ENCODE results near the gene SERP2. TPM values are rescaled to one million over a fixed set of nuclear protein-coding genes. Genes with fewer than 3 reads are reported as not detected.

The SERP2 gene
- total RNA-seq, 4 donors from 2014 or later = 1.2 to 1.4 (median 1.3) TPM; not detected in 1

DNA sequence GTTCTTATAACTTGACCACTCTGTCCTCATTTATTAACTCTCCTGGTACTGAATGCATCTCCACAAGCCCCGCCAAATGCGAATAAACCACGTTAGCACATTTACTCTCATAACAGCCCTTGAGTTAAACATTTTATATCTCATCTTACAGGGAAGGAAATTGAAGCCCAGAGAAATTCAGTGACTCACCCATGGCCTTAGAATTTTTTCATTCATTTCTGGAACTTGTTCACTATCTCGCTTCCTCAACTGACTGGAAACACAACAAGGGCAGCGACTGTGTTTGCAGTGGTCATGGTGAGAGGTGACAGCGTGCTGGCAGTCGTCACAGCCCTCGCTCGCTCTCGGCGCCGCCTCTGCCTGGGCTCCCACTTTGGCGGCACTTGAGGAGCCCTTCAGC is 39.5 kb downstream of the SERP2 start:
- H3K27ac ChIP-seq = no peak overlapping the region
- no peaks in the 10 kb centered on the region for H3K36me3 ChIP-seq
- H3K27me3 ChIP-seq = no peaks in the 10 kb centered on the region
- H3K9me3 ChIP-seq = no peaks in the 10 kb centered on the region
- no peak overlapping the region for H3K4me3 ChIP-seq
- no peaks in the 10 kb centered on the region for H3K4me1 ChIP-seq
- 85% methylated on average over 12 of the region's 13 CpGs for whole genome bisulfite sequencing
- DNase-seq (ENCODE audit: low spot score in 2 of 2) = no peak
- TF ChIP-seq, protein P1, sequence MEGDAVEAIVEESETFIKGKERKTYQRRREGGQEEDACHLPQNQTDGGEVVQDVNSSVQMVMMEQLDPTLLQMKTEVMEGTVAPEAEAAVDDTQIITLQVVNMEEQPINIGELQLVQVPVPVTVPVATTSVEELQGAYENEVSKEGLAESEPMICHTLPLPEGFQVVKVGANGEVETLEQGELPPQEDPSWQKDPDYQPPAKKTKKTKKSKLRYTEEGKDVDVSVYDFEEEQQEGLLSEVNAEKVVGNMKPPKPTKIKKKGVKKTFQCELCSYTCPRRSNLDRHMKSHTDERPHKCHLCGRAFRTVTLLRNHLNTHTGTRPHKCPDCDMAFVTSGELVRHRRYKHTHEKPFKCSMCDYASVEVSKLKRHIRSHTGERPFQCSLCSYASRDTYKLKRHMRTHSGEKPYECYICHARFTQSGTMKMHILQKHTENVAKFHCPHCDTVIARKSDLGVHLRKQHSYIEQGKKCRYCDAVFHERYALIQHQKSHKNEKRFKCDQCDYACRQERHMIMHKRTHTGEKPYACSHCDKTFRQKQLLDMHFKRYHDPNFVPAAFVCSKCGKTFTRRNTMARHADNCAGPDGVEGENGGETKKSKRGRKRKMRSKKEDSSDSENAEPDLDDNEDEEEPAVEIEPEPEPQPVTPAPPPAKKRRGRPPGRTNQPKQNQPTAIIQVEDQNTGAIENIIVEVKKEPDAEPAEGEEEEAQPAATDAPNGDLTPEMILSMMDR (IDR thresholded peaks at IDR 0.05) = no peak
- no peak for TF ChIP-seq EP300 (IDR thresholded peaks at IDR 0.05)
- no peak for TF ChIP-seq POLR2AphosphoS5 (IDR thresholded peaks at IDR 0.05)
- TF ChIP-seq POLR2A (IDR thresholded peaks at IDR 0.05) = no peak

DNA sequence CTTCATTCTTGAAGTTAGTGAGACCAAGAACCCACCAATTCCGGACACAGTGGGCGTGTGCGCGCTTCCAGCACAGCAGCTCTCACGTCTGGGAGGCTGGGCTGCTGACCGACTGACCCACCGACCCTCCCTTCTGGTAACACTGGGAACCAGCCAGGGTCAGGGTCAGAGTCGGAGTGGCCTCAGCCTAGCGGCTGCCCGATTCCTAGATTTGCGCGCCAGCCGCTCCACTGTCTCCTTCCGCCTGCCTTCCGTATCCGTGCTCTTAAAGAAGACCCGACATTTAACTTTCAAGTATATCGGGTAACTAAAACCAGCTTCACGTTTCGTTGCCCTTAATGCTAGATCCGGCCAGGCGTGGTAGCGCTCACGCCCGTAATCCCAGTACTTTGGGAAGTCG is 41.1 kb downstream of the SERP2 start:
- H3K36me3 ChIP-seq = no peaks in the 10 kb centered on the region
- no peaks in the 10 kb centered on the region for H3K4me1 ChIP-seq
- H3K4me3 ChIP-seq = no peak overlapping the region
- H3K9me3 ChIP-seq = no peaks in the 10 kb centered on the region
- WGBS = 94% methylated on average over 26 of the region's 26 CpGs
- no peak for DNase-seq (ENCODE audit: low spot score in 2 of 2)
- TF ChIP-seq POLR2AphosphoS5 (IDR thresholded peaks at IDR 0.05) = no peak
- TF ChIP-seq, protein P1 (IDR thresholded peaks at IDR 0.05) = no peak
- TF ChIP-seq POLR2A (IDR thresholded peaks at IDR 0.05) = no peak
- TF ChIP-seq EP300 (IDR thresholded peaks at IDR 0.05) = no peak
- H3K27ac ChIP-seq = no peak overlapping the region
- no peaks in the 10 kb centered on the region for H3K27me3 ChIP-seq

DNA sequence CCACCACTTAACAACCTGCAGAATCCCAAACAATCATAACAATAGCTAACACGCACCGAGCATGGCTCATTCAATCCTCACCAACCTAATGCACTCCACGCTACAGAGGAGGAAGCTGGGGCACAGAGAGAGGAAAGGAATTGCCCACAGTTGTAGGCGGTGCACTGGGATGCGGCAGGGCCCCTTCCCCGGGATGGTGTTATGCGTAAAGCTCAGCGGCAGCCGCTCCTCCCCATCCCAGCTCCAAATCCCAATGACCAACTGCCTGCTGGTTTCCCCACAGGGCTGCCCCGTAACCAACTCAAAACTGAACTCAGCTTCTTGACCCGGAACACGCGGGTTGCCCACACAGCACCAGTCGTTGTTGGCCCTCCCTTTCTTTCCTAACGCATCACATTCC is 42.2 kb downstream of the SERP2 start:
- H3K27me3 ChIP-seq = no peaks in the 10 kb centered on the region
- TF ChIP-seq EP300 (IDR thresholded peaks at IDR 0.05) = no peak
- TF ChIP-seq POLR2A (IDR thresholded peaks at IDR 0.05) = no peak
- TF ChIP-seq, protein P1 (IDR thresholded peaks at IDR 0.05) = no peak
- no peak for TF ChIP-seq POLR2AphosphoS5 (IDR thresholded peaks at IDR 0.05)
- no peaks in the 10 kb centered on the region for H3K4me1 ChIP-seq
- WGBS = 88% methylated on average over 15 of the region's 15 CpGs
- DNase-seq (ENCODE audit: low spot score in 2 of 2) = no peak
- H3K9me3 ChIP-seq = no peaks in the 10 kb centered on the region
- no peak overlapping the region for H3K4me3 ChIP-seq
- no peak overlapping the region for H3K27ac ChIP-seq
- H3K36me3 ChIP-seq = no peaks in the 10 kb centered on the region

DNA sequence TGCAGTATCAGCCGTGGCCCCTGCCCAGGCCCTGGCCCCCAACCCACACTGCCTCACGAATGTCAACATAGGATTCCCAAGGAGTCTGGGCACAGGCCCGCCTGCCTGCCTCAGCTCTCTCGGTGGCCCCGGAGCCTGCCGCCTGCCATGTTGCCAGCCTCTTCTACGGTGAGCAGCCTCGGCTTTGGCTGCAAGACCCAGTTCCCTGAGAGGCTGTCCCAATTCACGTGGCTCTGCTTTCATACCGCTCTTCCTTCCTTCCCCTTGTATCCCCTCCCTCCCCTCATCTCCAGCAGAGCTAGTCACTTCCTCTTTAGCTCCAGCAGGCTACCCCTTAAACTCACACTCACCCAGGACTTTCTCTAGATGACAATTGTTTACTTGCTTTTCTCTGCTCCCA is 42.7 kb downstream of the SERP2 start:
- H3K36me3 ChIP-seq = no peaks in the 10 kb centered on the region
- TF ChIP-seq POLR2AphosphoS5 (IDR thresholded peaks at IDR 0.05) (no peak), EP300 (IDR thresholded peaks at IDR 0.05) (no peak), POLR2A (IDR thresholded peaks at IDR 0.05) (no peak)
- TF ChIP-seq, protein P1 (IDR thresholded peaks at IDR 0.05) = no peak
- no peaks in the 10 kb centered on the region for H3K4me1 ChIP-seq
- no peak overlapping the region for H3K4me3 ChIP-seq
- H3K27me3 ChIP-seq = no peaks in the 10 kb centered on the region
- H3K9me3 ChIP-seq = no peaks in the 10 kb centered on the region
- DNase-seq (ENCODE audit: low spot score in 2 of 2) = no peak
- no peak overlapping the region for H3K27ac ChIP-seq
- WGBS = 90% methylated on average over 10 of the region's 10 CpGs

DNA sequence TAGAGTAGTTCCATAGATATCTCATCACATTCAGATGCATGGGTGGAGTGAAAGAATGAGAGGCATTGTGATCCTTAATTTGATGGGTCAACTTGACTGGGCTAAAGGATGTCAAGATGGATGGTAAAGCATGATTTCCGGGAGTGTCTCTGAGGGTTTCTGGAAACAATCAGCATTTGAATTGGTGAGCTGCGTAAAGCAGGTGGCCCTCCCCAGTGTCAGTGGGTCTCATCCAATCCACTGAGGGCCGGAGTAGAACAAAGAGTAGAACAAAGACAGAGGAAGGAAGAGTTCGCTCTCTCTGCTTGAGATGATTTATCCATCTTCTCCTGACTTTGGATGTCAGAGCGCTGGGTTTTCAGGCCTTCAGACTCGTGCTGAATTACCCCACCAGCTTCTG is 43.1 kb downstream of the SERP2 start:
- H3K27me3 ChIP-seq = no peaks in the 10 kb centered on the region
- no peaks in the 10 kb centered on the region for H3K4me1 ChIP-seq
- TF ChIP-seq, protein P1 (IDR thresholded peaks at IDR 0.05) = no peak
- no peak for TF ChIP-seq POLR2A (IDR thresholded peaks at IDR 0.05)
- TF ChIP-seq POLR2AphosphoS5 (IDR thresholded peaks at IDR 0.05) = no peak
- TF ChIP-seq EP300 (IDR thresholded peaks at IDR 0.05) = no peak
- no peak overlapping the region for H3K27ac ChIP-seq
- no peak overlapping the region for H3K4me3 ChIP-seq
- H3K9me3 ChIP-seq = no peaks in the 10 kb centered on the region
- DNase-seq (ENCODE audit: low spot score in 2 of 2) = no peak
- no peaks in the 10 kb centered on the region for H3K36me3 ChIP-seq
- WGBS = 93% methylated on average over 6 of the region's 6 CpGs
